PC-9 (cell line): ENCODE data around the gene CPLX3. TPM values are rescaled to one million over a fixed set of nuclear protein-coding genes. Genes with fewer than 3 reads are reported as not detected.

Experiments
- BruUV-seq: library from RNA; stranded (reverse); fragments of 400-500 nt; replicated peaks from 2 replicates; lab custom pipeline; 2021; lab: Mats Ljungman, UMichigan
- CTCF ChIA-PET: fragments of 300-600 bp; sonication (Branson Sonifier 250); formaldehyde crosslinking; loops from one replicate; lab custom pipeline; 2022; ENCODE audit warnings: antibody characterized with exemption; lab: Charles Lee
- POLR2A ChIA-PET: fragments of 300-600 bp; sonication (Branson Sonifier 250); formaldehyde crosslinking; loops from one replicate; lab custom pipeline; 2022; ENCODE audit warnings: antibody characterized with exemption; ENCODE audit not compliant: unreplicated experiment; lab: Charles Lee
- DNase-seq, 2 experiments: peaks; one replicate each; pipeline versions ENCODE4 v3.0.0 to v3.0.0-alpha.2; 2015 to 2022; ENCODE audit warnings: mixed read lengths in 1 of 2
- H2AFZ ChIP-seq: fragments of 200-600 bp; sonication (generic); 2 replicates; pipeline ENCODE4 v1.8.1; 2017; ENCODE audit warnings: antibody characterized with exemption
- H3F3A ChIP-seq: fragments of 200-600 bp; sonication (generic); 2 replicates; pipeline ENCODE4 v1.8.1; 2017; ENCODE audit warnings: antibody characterized with exemption, mild to moderate bottlenecking, low read depth; ENCODE audit not compliant: insufficient read depth
- H3K27ac ChIP-seq: fragments of 200-600 bp; sonication (generic); 2 replicates; pipeline ENCODE4 v1.6.1; 2016; ENCODE audit warnings: mixed run types
- H3K27me3 ChIP-seq: fragments of 200-600 bp; sonication (generic); 2 replicates; pipeline ENCODE4 v1.6.1; 2016; ENCODE audit warnings: low read depth, mixed run types; ENCODE audit not compliant: insufficient read depth
- H3K36me3 ChIP-seq: fragments of 200-600 bp; sonication (generic); 2 replicates; pipeline ENCODE4 v1.6.1; 2016; ENCODE audit warnings: low read depth, mixed run types
- H3K4me1 ChIP-seq: fragments of 200-600 bp; sonication (generic); replicated peaks from 2 replicates; pipeline ENCODE4 v1.6.1; 2016; ENCODE audit warnings: mixed run types; ENCODE audit not compliant: insufficient read depth
- H3K4me2 ChIP-seq: fragments of 200-600 bp; sonication (generic); 2 replicates; pipeline ENCODE4 v1.6.1; 2017; ENCODE audit warnings: mixed run types
- H3K4me3 ChIP-seq: fragments of 200-600 bp; sonication (generic); 2 replicates; pipeline ENCODE4 v1.6.1; 2016; ENCODE audit warnings: mixed run types
- H3K79me2 ChIP-seq: fragments of 200-600 bp; sonication (generic); 2 replicates; pipeline ENCODE4 v1.6.1; 2017; ENCODE audit warnings: low read depth, mixed run types
- H3K9me2 ChIP-seq: fragments of 200-600 bp; sonication (generic); 2 replicates; pipeline ENCODE4 v1.8.1; 2017; ENCODE audit warnings: mild to moderate bottlenecking; ENCODE audit not compliant: insufficient read depth
- H3K9me3 ChIP-seq: fragments of 200-600 bp; sonication (generic); 2 replicates; pipeline ENCODE4 v1.8.1; 2016; ENCODE audit warnings: low read depth; ENCODE audit not compliant: insufficient read depth
- H4K20me1 ChIP-seq: fragments of 200-600 bp; sonication (generic); 2 replicates; pipeline ENCODE4 v1.8.1; 2017; ENCODE audit not compliant: insufficient read depth
- CTCF ChIP-seq: fragments of 200-600 bp; sonication (generic); conservative IDR thresholded peaks from 2 replicates; pipeline ENCODE4 v1.6.1; 2017; ENCODE audit warnings: mixed run types, antibody characterized with exemption, mild to moderate bottlenecking, moderate library complexity
- EZH2 ChIP-seq: fragments of 200-600 bp; sonication (generic); IDR thresholded peaks from 2 replicates; pipeline ENCODE4 v1.8.0; 2017; ENCODE audit warnings: antibody characterized with exemption, low read depth
- intact Hi-C: fragments of 100-400 bp; cut with micrococcal nuclease; formaldehyde crosslinking; loops from one replicate; pipeline ENCODE4 v1.10.0; 2022; ENCODE audit not compliant: unreplicated experiment
- total RNA-seq: library from RNA; stranded (reverse); gene quantifications from 2 replicates; pipeline ENCODE4 v1.2.3, GENCODE V29; 2021

Gene CPLX3
- total RNA-seq, 1 experiment from 2014 or later, result not detected

GRCh38 chr15:74823324-74823723 is 3.1 kb upstream of the CPLX3 start:
- Histone ChIP-seq H3K27me3 (no peaks in the 10 kb centered on the region), H3K79me2 (no peaks in the 10 kb centered on the region), H3K4me1 (peaks cover 10% of the 10 kb centered on the region), H4K20me1 (no peaks in the 10 kb centered on the region), H3K27ac (no peak overlapping the region), H3F3A (peaks cover 2% of the 10 kb centered on the region), H3K9me3 (no peaks in the 10 kb centered on the region), H3K9me2 (no peaks in the 10 kb centered on the region), H2AFZ (no peak overlapping the region), H3K36me3 (no peaks in the 10 kb centered on the region), H3K4me3 (no peak overlapping the region), H3K4me2 (no peak overlapping the region)
- intact Hi-C loops, result no loop called here
- ChIA-PET CTCF (no interaction called here), POLR2A (no interaction called here)
- DNase-seq, result no peak
- no TSS peak for BruUV-seq
- no peak for TF ChIP-seq EZH2
- no peak for TF ChIP-seq CTCF

DNA sequence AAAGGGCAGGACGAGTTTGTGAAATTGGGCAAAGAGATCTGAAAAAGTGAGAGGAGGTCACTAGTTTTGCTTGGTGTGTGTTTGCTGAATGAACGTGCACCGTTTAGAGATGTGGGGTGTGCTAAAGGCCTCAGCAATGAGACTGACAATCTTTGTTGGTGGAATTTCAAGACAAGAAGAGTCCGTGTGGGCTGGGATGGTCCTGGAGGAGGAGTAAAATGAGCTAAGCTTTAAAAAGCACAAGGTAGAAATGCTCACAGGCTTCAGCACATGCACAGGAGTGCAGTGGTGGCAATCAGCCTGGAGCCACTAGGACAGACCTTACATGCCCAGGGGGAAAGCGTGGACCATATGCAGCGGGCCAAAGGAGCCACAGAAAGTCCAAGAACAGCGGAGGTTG is 1.5 kb upstream of the CPLX3 start:
- H2AFZ ChIP-seq, result no peak overlapping the region
- H3K9me3 ChIP-seq, result no peaks in the 10 kb centered on the region
- TF ChIP-seq CTCF, result no peak
- no peak for TF ChIP-seq EZH2
- CTCF ChIA-PET, result no interaction called here
- H3K79me2 ChIP-seq, result no peaks in the 10 kb centered on the region
- no TSS peak for BruUV-seq
- no peak overlapping the region for H3K4me2 ChIP-seq
- H3K27ac ChIP-seq, result no peak overlapping the region
- no peak for DNase-seq
- no peaks in the 10 kb centered on the region for H3K9me2 ChIP-seq
- peaks cover 6% of the 10 kb centered on the region; the same call in 1 of the 2 replicates for H3F3A ChIP-seq
- intact Hi-C loops, result no loop called here
- no peak overlapping the region for H3K4me3 ChIP-seq
- POLR2A ChIA-PET, result no interaction called here
- H4K20me1 ChIP-seq, result no peaks in the 10 kb centered on the region
- H3K36me3 ChIP-seq, result no peaks in the 10 kb centered on the region
- no peaks in the 10 kb centered on the region for H3K27me3 ChIP-seq
- peaks cover 9% of the 10 kb centered on the region for H3K4me1 ChIP-seq

- H3K4me1 ChIP-seq, result peaks cover 9% of the 10 kb centered on the region
- no TSS peak for BruUV-seq
- H3K27ac ChIP-seq, result no peak overlapping the region
- no peak overlapping the region for H3K4me3 ChIP-seq
- H3K4me2 ChIP-seq, result no peak overlapping the region
- no peaks in the 10 kb centered on the region for H3K9me3 ChIP-seq
- H2AFZ ChIP-seq, result no peak overlapping the region
- ChIA-PET POLR2A (no interaction called here), CTCF (no interaction called here)
- H3K79me2 ChIP-seq, result no peaks in the 10 kb centered on the region
- intact Hi-C loops, result no loop called here
- peaks cover 6% of the 10 kb centered on the region; the same call in 1 of the 2 replicates for H3F3A ChIP-seq
- H4K20me1 ChIP-seq, result no peaks in the 10 kb centered on the region
- no peak for TF ChIP-seq CTCF
- TF ChIP-seq EZH2, result no peak
- no peaks in the 10 kb centered on the region for H3K27me3 ChIP-seq
- H3K36me3 ChIP-seq, result no peaks in the 10 kb centered on the region
- no peaks in the 10 kb centered on the region for H3K9me2 ChIP-seq
- DNase-seq, result no peak
Measured at GRCh38 chr15:74825866-74826265, 561 bp upstream of the CPLX3 start.
